ENCODE measurements around the gene VPS26C.
"Not testable (repeated sequence)": the region's sequence is repeated elsewhere in the genome, so short reads cannot be mapped to it uniquely, and the experiment has no call there.

VPS26C gene

GRCh38 chr21:37267269-37268185 is at the start of gene VPS26C:
VPS26C (minus strand) TSS chr21:37267334; CDS start chr21:37267294, 40 bp downstream.
- H3K36me3 ChIP-seq (ENCODE audit: low read length): no peaks in the 10 kb centered on the region
- no peak for TF ChIP-seq CTCF (IDR thresholded peaks at IDR 0.05; ENCODE audit: insufficient read depth, low read length, poor library complexity, severe bottlenecking)
- no peak for TF ChIP-seq EZH2phosphoT487 (conservative IDR thresholded peaks at IDR 0.05; ENCODE audit: low read length)
- peaks cover 42% of the 10 kb centered on the region for H3K79me2 ChIP-seq (ENCODE audit: insufficient read depth, low read length)
- peak within 1 kb of the TSS; percentile 89 for H3K27ac ChIP-seq (ENCODE audit: low read depth, low read length)
- H4K20me1 ChIP-seq (ENCODE audit: low read depth, low read length): no peaks in the 10 kb centered on the region; the same call in 1 of the 2 replicates
- no peaks in the 10 kb centered on the region for H3K9me3 ChIP-seq (ENCODE audit: insufficient read depth, low read length)
- H3F3A ChIP-seq (ENCODE audit: insufficient read depth): peaks cover 10% of the 10 kb centered on the region
- H3K9me2 ChIP-seq (replicated peaks; ENCODE audit: insufficient read depth, low read length): no peaks in the 10 kb centered on the region
- H2AFZ ChIP-seq (ENCODE audit: low read depth, low read length, severe bottlenecking): peak within 1 kb of the TSS; percentile 84
- peak within 1 kb of the TSS; percentile 79 for H3K4me2 ChIP-seq (ENCODE audit: low read depth, low read length, poor library complexity, severe bottlenecking)
- H3K27me3 ChIP-seq (ENCODE audit: low read length): no peaks in the 10 kb centered on the region
- peak within 1 kb of the TSS; percentile 87 for H3K4me3 ChIP-seq (ENCODE audit: insufficient read depth, low read length, poor library complexity, severe bottlenecking)
- peak within 1 kb of the TSS; percentile 94 for H3K9ac ChIP-seq (ENCODE audit: low read length)

GRCh38 chr21:37316072-37316471 is 48.9 kb upstream of the VPS26C start:
- not testable (repeated sequence) for H2AFZ ChIP-seq (ENCODE audit: low read depth, low read length, severe bottlenecking); H3K4me3 ChIP-seq (ENCODE audit: insufficient read depth, low read length, poor library complexity, severe bottlenecking); H4K20me1 ChIP-seq (ENCODE audit: low read depth, low read length); H3K4me2 ChIP-seq (ENCODE audit: low read depth, low read length, poor library complexity, severe bottlenecking); H3F3A ChIP-seq (ENCODE audit: insufficient read depth); H3K9me3 ChIP-seq (ENCODE audit: insufficient read depth, low read length); H3K27ac ChIP-seq (ENCODE audit: low read depth, low read length); H3K27me3 ChIP-seq (ENCODE audit: low read length); H3K9ac ChIP-seq (ENCODE audit: low read length); H3K36me3 ChIP-seq (ENCODE audit: low read length); H3K9me2 ChIP-seq (replicated peaks; ENCODE audit: insufficient read depth, low read length); H3K79me2 ChIP-seq (ENCODE audit: insufficient read depth, low read length)

- Histone ChIP-seq H3K36me3 (ENCODE audit: low read length) (no peaks in the 10 kb centered on the region), H3K79me2 (ENCODE audit: insufficient read depth, low read length) (no peaks in the 10 kb centered on the region), H2AFZ (ENCODE audit: low read depth, low read length, severe bottlenecking) (no peak overlapping the region), H3K4me2 (ENCODE audit: low read depth, low read length, poor library complexity, severe bottlenecking) (no peak overlapping the region), H3K9ac (ENCODE audit: low read length) (no peak overlapping the region), H3K4me3 (ENCODE audit: insufficient read depth, low read length, poor library complexity, severe bottlenecking) (no peak overlapping the region), H3K9me3 (ENCODE audit: insufficient read depth, low read length) (no peaks in the 10 kb centered on the region), H3K9me2 (replicated peaks; ENCODE audit: insufficient read depth, low read length) (no peaks in the 10 kb centered on the region), H3K27me3 (ENCODE audit: low read length) (no peaks in the 10 kb centered on the region), H4K20me1 (ENCODE audit: low read depth, low read length) (no peaks in the 10 kb centered on the region), H3F3A (ENCODE audit: insufficient read depth) (no peaks in the 10 kb centered on the region), H3K27ac (ENCODE audit: low read depth, low read length) (no peak overlapping the region)
- TF ChIP-seq EZH2phosphoT487 (conservative IDR thresholded peaks at IDR 0.05; ENCODE audit: low read length) (no peak), CTCF (IDR thresholded peaks at IDR 0.05; ENCODE audit: insufficient read depth, low read length, poor library complexity, severe bottlenecking) (no peak)
Observed at GRCh38 chr21:37300114-37300751, 33.1 kb upstream of the VPS26C start.

- Histone ChIP-seq H3K9me2 (replicated peaks; ENCODE audit: insufficient read depth, low read length) (no peaks in the 10 kb centered on the region), H3K4me3 (ENCODE audit: insufficient read depth, low read length, poor library complexity, severe bottlenecking) (no peak overlapping the region), H3K9ac (ENCODE audit: low read length) (no peak overlapping the region), H3K36me3 (ENCODE audit: low read length) (no peaks in the 10 kb centered on the region), H3K9me3 (ENCODE audit: insufficient read depth, low read length) (no peaks in the 10 kb centered on the region), H3K27ac (ENCODE audit: low read depth, low read length) (no peak overlapping the region), H4K20me1 (ENCODE audit: low read depth, low read length) (no peaks in the 10 kb centered on the region), H3K27me3 (ENCODE audit: low read length) (no peaks in the 10 kb centered on the region), H3K79me2 (ENCODE audit: insufficient read depth, low read length) (no peaks in the 10 kb centered on the region), H3K4me2 (ENCODE audit: low read depth, low read length, poor library complexity, severe bottlenecking) (no peak overlapping the region), H3F3A (ENCODE audit: insufficient read depth) (no peaks in the 10 kb centered on the region), H2AFZ (ENCODE audit: low read depth, low read length, severe bottlenecking) (no peak overlapping the region)
- TF ChIP-seq CTCF (IDR thresholded peaks at IDR 0.05; ENCODE audit: insufficient read depth, low read length, poor library complexity, severe bottlenecking) (no peak), EZH2phosphoT487 (conservative IDR thresholded peaks at IDR 0.05; ENCODE audit: low read length) (no peak)
Observed at GRCh38 chr21:37297364-37297763, 30.2 kb upstream of the VPS26C start.
